Osteocyte (in vitro differentiated cells): ENCODE measurements around the gene GADD45G. TPM values are rescaled to one million over a fixed set of nuclear protein-coding genes. Genes with fewer than 3 reads are reported as not detected.

Source experiments
- DNase-seq: peaks from one replicate; pipeline ENCODE4 v3.0.0; 2021; ENCODE audit warnings: mixed read lengths; ENCODE audit not compliant: unreplicated experiment; ENCODE audit errors: extremely low spot score
- H3K27ac Mint-ChIP-seq: one replicate; pipeline ENCODE4 v1.8.0; 2021; ENCODE audit warnings: mild to moderate bottlenecking, mixed read lengths; ENCODE audit not compliant: unreplicated experiment
- H3K27me3 Mint-ChIP-seq: one replicate; pipeline ENCODE4 v1.8.0; 2021; ENCODE audit warnings: mixed read lengths; ENCODE audit not compliant: unreplicated experiment
- H3K36me3 Mint-ChIP-seq: one replicate; pipeline ENCODE4 v1.8.0; 2021; ENCODE audit warnings: mixed read lengths; ENCODE audit not compliant: unreplicated experiment
- H3K4me1 Mint-ChIP-seq: one replicate; pipeline ENCODE4 v1.8.0; 2021; ENCODE audit warnings: mixed read lengths; ENCODE audit not compliant: unreplicated experiment
- H3K4me3 Mint-ChIP-seq: one replicate; pipeline ENCODE4 v1.8.0; 2021; ENCODE audit warnings: mild to moderate bottlenecking, moderate library complexity, mixed read lengths; ENCODE audit not compliant: unreplicated experiment
- H3K9me3 Mint-ChIP-seq: one replicate; pipeline ENCODE4 v1.8.0; 2021; ENCODE audit warnings: mixed read lengths; ENCODE audit not compliant: unreplicated experiment
- total RNA-seq: library from RNA; stranded (reverse); gene quantifications from 2 replicates; pipeline ENCODE4 v1.2.1, GENCODE V29; 2021
- TF ChIP-seq, protein P1 (sequence below): fragments of 200-600 bp; sonication (generic); IDR thresholded peaks from 2 replicates; pipeline ENCODE4 v1.5.0; 2021; ENCODE audit warnings: antibody characterized with exemption, mild to moderate bottlenecking, moderate library complexity

Gene GADD45G
- total RNA-seq, 1 donor from 2014 or later = 1.0 TPM

DNA sequence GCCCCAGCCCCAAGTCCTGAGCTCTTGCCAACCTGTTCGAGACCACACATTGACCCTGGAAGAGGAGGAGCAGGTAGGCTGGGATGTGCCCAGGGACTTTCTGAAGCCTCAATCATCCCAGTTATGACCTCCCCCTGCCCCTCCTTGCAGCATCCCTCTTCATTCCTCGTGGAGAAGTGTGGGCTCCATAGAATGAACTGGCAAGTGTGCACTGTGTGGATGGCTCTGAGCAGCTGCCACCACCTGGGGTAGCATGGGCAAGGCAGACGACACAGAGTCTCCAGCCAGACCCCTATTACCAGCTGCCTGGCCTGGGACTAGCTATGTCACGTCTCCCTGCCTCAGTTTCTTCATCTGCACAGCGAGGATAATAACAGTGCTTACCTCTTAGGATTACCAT lies 33.5 kb downstream of the GADD45G start:
- H3K4me3 Mint-ChIP-seq = no peak overlapping the region
- no peak overlapping the region for H3K27ac Mint-ChIP-seq
- peaks cover 3% of the 10 kb centered on the region for H3K27me3 Mint-ChIP-seq
- TF ChIP-seq, protein P1, sequence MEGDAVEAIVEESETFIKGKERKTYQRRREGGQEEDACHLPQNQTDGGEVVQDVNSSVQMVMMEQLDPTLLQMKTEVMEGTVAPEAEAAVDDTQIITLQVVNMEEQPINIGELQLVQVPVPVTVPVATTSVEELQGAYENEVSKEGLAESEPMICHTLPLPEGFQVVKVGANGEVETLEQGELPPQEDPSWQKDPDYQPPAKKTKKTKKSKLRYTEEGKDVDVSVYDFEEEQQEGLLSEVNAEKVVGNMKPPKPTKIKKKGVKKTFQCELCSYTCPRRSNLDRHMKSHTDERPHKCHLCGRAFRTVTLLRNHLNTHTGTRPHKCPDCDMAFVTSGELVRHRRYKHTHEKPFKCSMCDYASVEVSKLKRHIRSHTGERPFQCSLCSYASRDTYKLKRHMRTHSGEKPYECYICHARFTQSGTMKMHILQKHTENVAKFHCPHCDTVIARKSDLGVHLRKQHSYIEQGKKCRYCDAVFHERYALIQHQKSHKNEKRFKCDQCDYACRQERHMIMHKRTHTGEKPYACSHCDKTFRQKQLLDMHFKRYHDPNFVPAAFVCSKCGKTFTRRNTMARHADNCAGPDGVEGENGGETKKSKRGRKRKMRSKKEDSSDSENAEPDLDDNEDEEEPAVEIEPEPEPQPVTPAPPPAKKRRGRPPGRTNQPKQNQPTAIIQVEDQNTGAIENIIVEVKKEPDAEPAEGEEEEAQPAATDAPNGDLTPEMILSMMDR = no peak
- H3K4me1 Mint-ChIP-seq = no peaks in the 10 kb centered on the region
- no peak for DNase-seq
- no peaks in the 10 kb centered on the region for H3K36me3 Mint-ChIP-seq
- H3K9me3 Mint-ChIP-seq = no peaks in the 10 kb centered on the region

DNA sequence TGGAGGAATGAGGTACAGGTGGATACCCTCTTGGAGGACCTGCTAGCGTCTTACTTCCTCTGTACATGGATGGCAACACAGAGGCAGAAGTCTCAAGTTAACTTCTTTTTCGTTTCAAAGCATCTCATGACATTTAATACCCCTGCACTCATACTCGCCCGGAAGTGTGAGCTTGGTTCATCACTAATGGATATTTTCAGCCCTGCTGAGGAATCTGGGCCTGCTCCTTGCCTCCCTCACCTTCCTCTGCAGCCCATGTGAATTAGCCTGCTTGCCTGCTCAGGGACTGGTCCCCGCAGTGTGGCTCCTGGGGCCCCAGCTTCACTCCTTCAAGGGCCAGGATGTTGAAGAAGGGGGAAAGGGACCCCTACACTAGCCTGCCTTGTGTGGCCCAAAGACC lies 34.1 kb downstream of the GADD45G start:
- TF ChIP-seq, protein P1 = no peak
- Mint-ChIP-seq H3K27me3 (peaks cover 3% of the 10 kb centered on the region), H3K27ac (no peak overlapping the region), H3K36me3 (no peaks in the 10 kb centered on the region), H3K9me3 (no peaks in the 10 kb centered on the region), H3K4me1 (no peaks in the 10 kb centered on the region), H3K4me3 (no peak overlapping the region)
- no peak for DNase-seq

DNA sequence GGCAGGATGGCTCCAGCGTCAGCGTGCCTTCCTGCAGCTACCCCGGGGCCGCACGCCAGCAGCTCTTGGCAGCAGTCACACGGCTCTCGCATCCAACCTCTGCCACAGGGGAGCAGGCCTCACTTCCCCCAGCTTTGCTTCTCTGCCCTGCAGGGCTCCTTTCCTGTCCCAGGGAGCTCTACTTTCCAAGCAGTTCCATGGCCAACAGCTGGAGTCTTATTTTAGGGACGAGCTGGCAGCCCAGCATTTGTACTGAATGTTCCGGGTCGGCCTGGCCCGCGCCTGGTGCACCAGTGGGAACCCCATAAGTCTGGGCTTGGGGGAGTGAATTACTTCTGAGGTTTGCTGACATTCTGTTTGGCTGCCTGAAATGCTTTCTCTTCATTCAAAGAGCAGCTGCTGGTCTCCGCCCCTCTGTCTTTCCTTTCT lies 34.6 kb downstream of the GADD45G start:
- Mint-ChIP-seq H3K27ac (no peak overlapping the region), H3K27me3 (peaks cover 3% of the 10 kb centered on the region), H3K36me3 (no peaks in the 10 kb centered on the region), H3K9me3 (no peaks in the 10 kb centered on the region), H3K4me3 (no peak overlapping the region), H3K4me1 (no peaks in the 10 kb centered on the region)
- TF ChIP-seq, protein P1 = no peak
- no peak for DNase-seq

DNA sequence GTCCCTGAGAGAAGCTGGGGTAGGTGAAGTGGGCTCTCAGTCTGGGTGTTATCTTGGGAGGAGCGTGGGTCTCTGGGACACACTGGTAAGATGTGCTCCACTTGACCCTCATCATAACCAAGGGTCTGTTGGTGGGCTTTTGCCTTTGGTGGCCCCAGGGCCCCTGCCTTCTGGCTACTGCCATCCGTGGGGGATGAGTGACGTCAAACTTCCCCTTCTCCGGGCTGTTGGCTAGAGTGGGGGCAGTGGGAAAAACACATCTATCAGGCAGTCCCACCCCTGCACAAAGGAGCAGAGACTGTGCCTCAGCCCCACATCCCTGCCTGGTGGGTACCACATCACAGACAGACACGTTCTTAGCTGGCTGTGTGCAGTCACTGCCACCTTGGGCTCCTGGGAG lies 35.1 kb downstream of the GADD45G start:
- Mint-ChIP-seq H3K4me1 (no peaks in the 10 kb centered on the region), H3K27ac (no peak overlapping the region), H3K27me3 (no peaks in the 10 kb centered on the region), H3K9me3 (no peaks in the 10 kb centered on the region), H3K36me3 (no peaks in the 10 kb centered on the region), H3K4me3 (no peak overlapping the region)
- TF ChIP-seq, protein P1 = no peak
- DNase-seq = no peak

DNA sequence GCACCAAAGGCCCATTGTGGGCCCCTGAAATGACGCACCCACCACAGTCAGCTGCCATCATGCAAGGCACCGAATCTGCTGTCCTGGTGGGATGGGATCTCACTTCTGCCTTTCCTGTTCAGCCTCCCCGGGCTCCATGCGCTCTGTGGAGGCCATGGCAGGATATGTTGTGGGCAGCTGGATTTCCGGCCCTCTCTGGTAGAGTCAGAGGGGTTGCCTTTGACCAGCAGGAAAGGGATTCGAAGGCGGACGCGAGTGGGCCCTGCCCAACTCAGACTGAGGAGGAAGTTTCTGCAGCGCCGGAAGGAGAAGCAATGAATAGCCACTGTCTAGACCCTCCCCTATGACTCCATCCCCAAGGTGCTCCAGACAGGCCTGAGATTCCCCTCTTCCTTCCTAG lies 35.5 kb downstream of the GADD45G start:
- DNase-seq = no peak
- Mint-ChIP-seq H3K27ac (no peak overlapping the region), H3K9me3 (no peaks in the 10 kb centered on the region), H3K36me3 (no peaks in the 10 kb centered on the region), H3K27me3 (no peaks in the 10 kb centered on the region), H3K4me3 (no peak overlapping the region), H3K4me1 (no peaks in the 10 kb centered on the region)
- TF ChIP-seq, protein P1 = no peak
